ENCODE results near the gene RAMP1. TPM values are rescaled to one million over a fixed set of nuclear protein-coding genes. Genes with fewer than 3 reads are reported as not detected.

Gene RAMP1
- total RNA-seq, 4 donors from 2014 or later = 0.78 to 4.2 (median 3.0) TPM

DNA sequence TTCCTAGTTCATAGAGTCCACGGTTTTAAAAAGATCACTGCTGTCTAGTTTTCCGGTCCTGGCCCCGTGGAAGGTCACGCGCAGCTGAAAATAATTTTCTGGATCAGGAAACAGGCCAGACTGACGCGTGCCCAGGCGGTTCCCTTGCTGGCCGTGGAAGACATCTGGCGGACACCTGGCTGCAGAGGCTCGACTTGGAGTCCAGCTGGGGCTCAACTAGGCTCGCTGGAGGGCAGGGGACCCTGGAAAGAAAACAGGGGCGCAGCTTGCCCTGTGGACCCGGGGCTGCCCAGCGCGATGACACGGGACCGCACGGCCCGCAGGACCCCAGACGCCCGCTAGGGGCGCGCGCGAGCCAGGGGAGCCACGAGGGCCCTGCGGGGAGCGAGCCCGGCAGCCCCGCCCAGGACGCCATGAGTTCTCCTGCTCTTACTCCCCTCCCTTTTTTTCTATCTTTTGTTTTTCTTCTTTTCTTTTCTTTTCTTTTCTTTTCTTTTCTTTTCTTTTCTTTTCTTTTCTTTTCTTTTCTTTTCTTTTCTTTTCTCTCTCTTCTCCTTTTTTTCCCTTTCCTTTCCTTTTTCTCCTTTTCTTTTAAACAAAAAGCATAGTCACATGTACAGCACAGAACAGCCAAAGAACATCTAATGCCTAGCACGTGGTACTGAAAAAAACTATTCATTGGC lies 64.2 kb downstream of the RAMP1 start:
- H3K27me3 ChIP-seq = no peaks in the 10 kb centered on the region
- H3K27ac ChIP-seq = no peak overlapping the region
- 24 to 30% methylated on average over 32 to 33 of the region's 33 CpGs for WGBS, 2 donors
- no peak overlapping the region for H3K4me3 ChIP-seq (replicated peaks in 1 of 3)
- peaks cover 0 to 6% of the 10 kb centered on the region in 2 donors for H3K4me1 ChIP-seq
- DNase-seq = peak; percentile 69 to 71
- TF ChIP-seq, protein P1, sequence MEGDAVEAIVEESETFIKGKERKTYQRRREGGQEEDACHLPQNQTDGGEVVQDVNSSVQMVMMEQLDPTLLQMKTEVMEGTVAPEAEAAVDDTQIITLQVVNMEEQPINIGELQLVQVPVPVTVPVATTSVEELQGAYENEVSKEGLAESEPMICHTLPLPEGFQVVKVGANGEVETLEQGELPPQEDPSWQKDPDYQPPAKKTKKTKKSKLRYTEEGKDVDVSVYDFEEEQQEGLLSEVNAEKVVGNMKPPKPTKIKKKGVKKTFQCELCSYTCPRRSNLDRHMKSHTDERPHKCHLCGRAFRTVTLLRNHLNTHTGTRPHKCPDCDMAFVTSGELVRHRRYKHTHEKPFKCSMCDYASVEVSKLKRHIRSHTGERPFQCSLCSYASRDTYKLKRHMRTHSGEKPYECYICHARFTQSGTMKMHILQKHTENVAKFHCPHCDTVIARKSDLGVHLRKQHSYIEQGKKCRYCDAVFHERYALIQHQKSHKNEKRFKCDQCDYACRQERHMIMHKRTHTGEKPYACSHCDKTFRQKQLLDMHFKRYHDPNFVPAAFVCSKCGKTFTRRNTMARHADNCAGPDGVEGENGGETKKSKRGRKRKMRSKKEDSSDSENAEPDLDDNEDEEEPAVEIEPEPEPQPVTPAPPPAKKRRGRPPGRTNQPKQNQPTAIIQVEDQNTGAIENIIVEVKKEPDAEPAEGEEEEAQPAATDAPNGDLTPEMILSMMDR (IDR thresholded peaks at IDR 0.05) = peak; percentile 58 to 98 (median 88)
- no peak for TF ChIP-seq POLR2A (IDR thresholded peaks at IDR 0.05)
- H3K9me3 ChIP-seq = no peaks in the 10 kb centered on the region
- H3K36me3 ChIP-seq = no peaks in the 10 kb centered on the region
- intact Hi-C loops (cut with DNase I) = no loop called here

DNA sequence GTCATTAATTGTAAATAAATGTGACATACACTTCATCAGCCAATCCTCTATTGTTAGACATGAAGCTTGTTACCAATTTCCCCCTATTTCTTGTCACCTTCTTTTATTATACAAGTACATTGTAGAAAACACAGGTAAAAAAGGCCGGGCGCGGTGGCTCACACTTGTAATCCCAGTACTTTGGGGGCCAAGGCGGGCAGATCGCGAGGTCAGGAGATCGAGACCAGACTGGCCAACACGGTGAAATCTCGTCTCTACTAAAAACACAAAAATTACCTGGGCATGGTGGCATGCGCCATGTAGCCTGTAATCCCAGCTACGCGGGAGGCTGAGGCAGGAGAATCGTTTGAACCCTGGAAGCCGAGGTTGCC lies 64.7 kb downstream of the RAMP1 start:
- H3K36me3 ChIP-seq = no peaks in the 10 kb centered on the region
- no peaks in the 10 kb centered on the region for H3K9me3 ChIP-seq
- WGBS, 2 donors = 91% methylated on average over 14 of the region's 14 CpGs
- no peak overlapping the region for H3K27ac ChIP-seq
- TF ChIP-seq POLR2A (IDR thresholded peaks at IDR 0.05) = no peak
- TF ChIP-seq, protein P1 (IDR thresholded peaks at IDR 0.05) = no peak
- peaks cover 0 to 6% of the 10 kb centered on the region in 2 donors for H3K4me1 ChIP-seq
- DNase-seq = no peak
- no peaks in the 10 kb centered on the region for H3K27me3 ChIP-seq
- intact Hi-C loops (cut with DNase I) = no loop called here
- H3K4me3 ChIP-seq (replicated peaks in 1 of 3) = no peak overlapping the region

DNA sequence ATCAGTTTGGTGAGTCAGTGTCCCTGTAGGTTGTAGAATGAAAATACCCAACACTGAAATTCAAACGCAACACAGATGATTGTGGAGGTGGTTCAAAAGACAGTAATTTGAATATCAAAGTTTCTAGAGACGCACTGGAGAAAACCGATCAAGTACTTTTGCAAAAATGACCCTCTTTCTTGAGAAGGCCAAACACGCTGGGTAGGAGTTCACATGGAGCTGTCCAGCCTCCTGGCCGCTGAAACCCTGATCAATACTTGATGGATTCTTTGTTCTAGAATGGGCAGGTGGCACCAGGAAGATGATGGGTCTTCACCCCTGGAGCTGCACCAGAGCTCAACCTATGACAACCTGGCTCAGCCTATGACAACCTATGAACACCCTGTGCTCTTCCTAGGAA lies 67.7 kb downstream of the RAMP1 start:
- WGBS, 2 donors = 77 to 81% methylated on average over 5 of the region's 5 CpGs
- DNase-seq = no peak

DNA sequence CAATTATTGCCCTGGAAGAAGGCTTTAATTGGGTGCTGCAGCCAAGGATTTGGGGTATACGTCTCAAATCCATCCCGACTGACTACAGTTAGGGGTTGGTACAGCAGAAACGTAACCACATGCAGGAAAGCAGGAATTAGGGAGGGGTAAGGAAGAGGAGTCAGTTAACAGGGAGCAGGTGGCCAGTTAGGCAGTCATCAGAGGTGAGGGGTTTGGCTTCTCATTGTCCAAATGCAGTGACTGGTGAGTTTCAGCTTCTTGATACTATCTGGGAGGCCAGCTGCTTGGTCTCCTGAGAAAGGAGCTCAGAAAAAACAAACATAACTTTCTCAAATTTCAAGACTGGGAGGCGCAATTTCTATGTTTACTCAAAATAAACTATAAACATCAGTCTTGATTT lies 68.6 kb downstream of the RAMP1 start:
- WGBS, 2 donors = 90 to 96% methylated on average over 4 of the region's 4 CpGs
- H3K36me3 ChIP-seq = no peaks in the 10 kb centered on the region
- no peaks in the 10 kb centered on the region for H3K27me3 ChIP-seq
- intact Hi-C loops (cut with DNase I) = no loop called here
- peaks cover 9 to 14% of the 10 kb centered on the region in 2 donors for H3K4me1 ChIP-seq
- DNase-seq = no peak
- TF ChIP-seq POLR2A (IDR thresholded peaks at IDR 0.05) = no peak
- TF ChIP-seq, protein P1 (IDR thresholded peaks at IDR 0.05) = no peak
- no peak overlapping the region for H3K4me3 ChIP-seq (replicated peaks in 1 of 3)
- H3K9me3 ChIP-seq = no peaks in the 10 kb centered on the region
- H3K27ac ChIP-seq = no peak overlapping the region

More for the DNA sequence above, 67.7 kb downstream of the RAMP1 start:
- Histone ChIP-seq H3K4me1 (peaks cover 9 to 16% of the 10 kb centered on the region in 2 donors), H3K27me3 (no peaks in the 10 kb centered on the region), H3K36me3 (no peaks in the 10 kb centered on the region), H3K27ac (no peak overlapping the region), H3K4me3 (replicated peaks in 1 of 3) (no peak overlapping the region), H3K9me3 (no peaks in the 10 kb centered on the region)
- TF ChIP-seq, protein P1 (IDR thresholded peaks at IDR 0.05) = no peak
- TF ChIP-seq POLR2A (IDR thresholded peaks at IDR 0.05) = no peak
- intact Hi-C loops (cut with DNase I) = no loop called here

DNA sequence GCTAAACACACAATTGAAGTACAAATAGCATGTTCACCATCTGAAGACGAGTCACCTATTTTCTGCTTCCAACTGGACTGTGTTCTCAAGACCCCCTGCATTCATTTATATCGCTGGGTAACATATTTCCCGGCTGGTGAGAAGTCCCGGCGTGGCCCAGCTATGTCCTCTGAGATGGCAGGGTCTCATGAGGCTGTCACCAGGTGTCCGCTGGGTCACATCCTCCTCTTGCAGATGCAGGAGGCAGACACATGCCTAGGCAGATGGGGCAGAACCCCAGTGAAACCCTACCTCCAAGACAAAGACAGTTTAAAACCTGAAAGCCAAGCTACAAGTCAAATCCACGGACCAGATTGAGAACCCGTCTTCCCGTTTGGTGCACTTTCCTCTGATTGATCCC lies 70.6 kb downstream of the RAMP1 start:
- TF ChIP-seq POLR2A (IDR thresholded peaks at IDR 0.05) = no peak
- TF ChIP-seq, protein P1 (IDR thresholded peaks at IDR 0.05) = no peak
- Histone ChIP-seq H3K9me3 (no peaks in the 10 kb centered on the region), H3K27me3 (no peaks in the 10 kb centered on the region), H3K36me3 (no peaks in the 10 kb centered on the region), H3K27ac (no peak overlapping the region), H3K4me1 (peaks cover 9 to 10% of the 10 kb centered on the region in 2 donors), H3K4me3 (replicated peaks in 1 of 3) (no peak overlapping the region)
- no peak for DNase-seq
- WGBS, 2 donors = 94 to 99% methylated on average over 9 of the region's 9 CpGs
- intact Hi-C loops (cut with DNase I) = no loop called here

Data from thyroid gland (tissue), 4 donors.